Activated B cell treated with CpG ODN at 0.5 μM for 24 hours (primary cell): ENCODE results near the gene XPNPEP1. TPM values are rescaled to one million over a fixed set of nuclear protein-coding genes. Genes with fewer than 3 reads are reported as not detected.

Experiments used
- ATAC-seq: fragments of 200-7000 bp; cut with Tn5 transposase; one replicate; pipeline ENCODE4 v1.10.0; 2021; ENCODE audit warnings: low read depth, mild to moderate bottlenecking, moderate library complexity
- CTCF ChIA-PET: fragments of 350-600 bp; sonication (Branson Sonifier 250); formaldehyde crosslinking; loops from one replicate; lab custom pipeline; 2021; ENCODE audit warnings: antibody characterized with exemption; lab: Charles Lee
- POLR2A ChIA-PET: fragments of 350-600 bp; sonication (Branson Sonifier 250); formaldehyde crosslinking; loops from one replicate; lab custom pipeline; 2021; ENCODE audit warnings: antibody characterized with exemption; lab: Charles Lee
- DNase-seq: peaks from one replicate; pipeline ENCODE4 v3.0.0; 2022
- H3K27ac Mint-ChIP-seq: one replicate; pipeline ENCODE4 v1.8.0; 2020; ENCODE audit warnings: mixed read lengths
- H3K27me3 Mint-ChIP-seq: one replicate; pipeline ENCODE4 v1.8.0; 2021; ENCODE audit warnings: mixed read lengths
- H3K36me3 Mint-ChIP-seq: one replicate; pipeline ENCODE4 v1.8.0; 2021; ENCODE audit warnings: low read depth, mixed read lengths
- H3K4me1 Mint-ChIP-seq: one replicate; pipeline ENCODE4 v1.8.0; 2021; ENCODE audit warnings: mixed read lengths
- H3K4me3 Mint-ChIP-seq: one replicate; pipeline ENCODE4 v1.8.0; 2020; ENCODE audit warnings: mild to moderate bottlenecking, mixed read lengths
- H3K9me3 Mint-ChIP-seq: one replicate; pipeline ENCODE4 v1.8.0; 2020; ENCODE audit warnings: mixed read lengths
- CTCF ChIP-seq: fragments of 200-600 bp; IDR thresholded peaks from one replicate; pipeline ENCODE4 v1.8.0; 2022; ENCODE audit warnings: antibody characterized with exemption, mild to moderate bottlenecking
- intact Hi-C: fragments of 100-400 bp; cut with micrococcal nuclease; formaldehyde crosslinking; loops from one replicate; pipeline ENCODE4 v1.15.1; 2024
- total RNA-seq: library from RNA; stranded (reverse); gene quantifications from 2 replicates; pipeline ENCODE4 v1.2.3, GENCODE V29; 2022

The XPNPEP1 gene
- total RNA-seq, 1 donor from 2014 or later: 70.6 TPM

GRCh38 chr10:109877546-109877945, 45.8 kb downstream of the XPNPEP1 start:
- POLR2A ChIA-PET: no interaction called here
- no peak for ATAC-seq
- CTCF ChIA-PET: no interaction called here
- peaks cover 78% of the 10 kb centered on the region for H3K36me3 Mint-ChIP-seq
- no peak for DNase-seq
- no peak overlapping the region for H3K4me3 Mint-ChIP-seq
- H3K27ac Mint-ChIP-seq: no peak overlapping the region
- no peak for TF ChIP-seq CTCF
- no peaks in the 10 kb centered on the region for H3K4me1 Mint-ChIP-seq
- no peaks in the 10 kb centered on the region for H3K27me3 Mint-ChIP-seq
- intact Hi-C loops: no loop called here
- H3K9me3 Mint-ChIP-seq: no peaks in the 10 kb centered on the region

GRCh38 chr10:109875828-109876821, 47.2 kb downstream of the XPNPEP1 start:
- TF ChIP-seq CTCF: no peak
- ATAC-seq (no peak), DNase-seq (no peak)
- peaks cover 78% of the 10 kb centered on the region for H3K36me3 Mint-ChIP-seq
- H3K4me1 Mint-ChIP-seq: no peaks in the 10 kb centered on the region
- ChIA-PET CTCF (no interaction called here), POLR2A (no interaction called here)
- H3K9me3 Mint-ChIP-seq: no peaks in the 10 kb centered on the region
- H3K4me3 Mint-ChIP-seq: no peak overlapping the region
- no peak overlapping the region for H3K27ac Mint-ChIP-seq
- intact Hi-C loops: no loop called here
- H3K27me3 Mint-ChIP-seq: no peaks in the 10 kb centered on the region

- intact Hi-C loops: no loop called here
- Mint-ChIP-seq H3K36me3 (peaks cover 78% of the 10 kb centered on the region), H3K4me3 (no peak overlapping the region), H3K27ac (no peak overlapping the region), H3K27me3 (no peaks in the 10 kb centered on the region), H3K9me3 (no peaks in the 10 kb centered on the region), H3K4me1 (no peaks in the 10 kb centered on the region)
- DNase-seq: no peak
- ChIA-PET CTCF (no interaction called here), POLR2A (no interaction called here)
- no peak for ATAC-seq
- no peak for TF ChIP-seq CTCF
These were observed 48.2 kb downstream of the XPNPEP1 start for GRCh38 chr10:109875151-109875568.

- no peaks in the 10 kb centered on the region for H3K27me3 Mint-ChIP-seq
- H3K9me3 Mint-ChIP-seq: no peaks in the 10 kb centered on the region
- no peak for ATAC-seq
- no peaks in the 10 kb centered on the region for H3K4me1 Mint-ChIP-seq
- no peak overlapping the region for H3K4me3 Mint-ChIP-seq
- POLR2A ChIA-PET: no interaction called here
- no peak for TF ChIP-seq CTCF
- intact Hi-C loops: no loop called here
- peaks cover 89% of the 10 kb centered on the region for H3K36me3 Mint-ChIP-seq
- no peak for DNase-seq
- H3K27ac Mint-ChIP-seq: no peak overlapping the region
- CTCF ChIA-PET: no interaction called here
These were observed 51.8 kb downstream of the XPNPEP1 start for GRCh38 chr10:109871476-109871875.

GRCh38 chr10:109866995-109867635, 56.2 kb downstream of the XPNPEP1 start:
- Mint-ChIP-seq H3K27ac (no peak overlapping the region), H3K9me3 (peaks cover 20% of the 10 kb centered on the region), H3K36me3 (peaks cover 93% of the 10 kb centered on the region), H3K4me1 (no peaks in the 10 kb centered on the region), H3K27me3 (no peaks in the 10 kb centered on the region), H3K4me3 (no peak overlapping the region)
- CTCF ChIA-PET: no interaction called here
- intact Hi-C loops: no loop called here
- no peak for TF ChIP-seq CTCF
- no peak for ATAC-seq
- POLR2A ChIA-PET: no interaction called here
- no peak for DNase-seq
